OCI-LY3 (cell line): ENCODE data around the gene CLCA1.

Experiments used
- H2AFZ ChIP-seq: fragments of 200-600, 300-600 bp; shearing (Covaris generic); 2 replicates; pipeline ENCODE4 v1.6.0; 2014; ENCODE audit warnings: antibody characterized with exemption, low read depth, low read length
- H3K27ac ChIP-seq: fragments of 200-600, 300-600 bp; sonication (generic); 2 replicates; pipeline ENCODE4 v1.5.1; 2014; ENCODE audit warnings: mild to moderate bottlenecking, low read length, moderate library complexity, mixed read lengths
- H3K27me3 ChIP-seq: fragments of 200-600, 300-600 bp; sonication (generic); 2 replicates; pipeline ENCODE4 v1.6.1; 2014; ENCODE audit warnings: low read depth, low read length, mixed read lengths
- H3K36me3 ChIP-seq: fragments of 200-600, 300-600 bp; sonication (generic); replicated peaks from 2 replicates; pipeline ENCODE3; 2014; ENCODE audit warnings: low read depth, low read length, mixed read lengths
- H3K4me1 ChIP-seq: fragments of 300-600, 200-600 bp; sonication (generic); 2 replicates; pipeline ENCODE4 v1.6.1; 2014; ENCODE audit warnings: low read length, mixed read lengths
- H3K4me2 ChIP-seq: fragments of 200-600, 300-600 bp; sonication (generic); 2 replicates; pipeline ENCODE4 v1.6.1; 2014; ENCODE audit warnings: low read length, mixed read lengths
- H3K4me3 ChIP-seq: fragments of 300-600, 200-600 bp; sonication (generic); 2 replicates; pipeline ENCODE4 v1.5.1; 2014; ENCODE audit warnings: antibody characterized with exemption, mild to moderate bottlenecking, low read length, moderate library complexity
- H3K79me2 ChIP-seq: fragments of 300-600, 200-600 bp; shearing (Covaris generic); 2 replicates; pipeline ENCODE4 v1.6.1; 2014; ENCODE audit warnings: mild to moderate bottlenecking, low read length, mixed read lengths
- H3K9ac ChIP-seq: fragments of 300-600, 200-600 bp; shearing (Covaris generic); 2 replicates; pipeline ENCODE4 v1.6.0; 2014; ENCODE audit warnings: mild to moderate bottlenecking, low read length, moderate library complexity
- H3K9me3 ChIP-seq: fragments of 200-600, 300-600 bp; shearing (Covaris generic); 2 replicates; pipeline ENCODE4 v1.6.1; 2014; ENCODE audit warnings: low read length, mixed read lengths; ENCODE audit not compliant: insufficient read depth
- H4K20me1 ChIP-seq: fragments of 200-600, 300-600 bp; sonication (generic); 2 replicates; pipeline ENCODE4 v1.6.1; 2016; ENCODE audit warnings: low read length, mixed read lengths; ENCODE audit not compliant: insufficient read depth
- EZH2phosphoT487 ChIP-seq: fragments of 200-600 bp; shearing (Covaris generic); IDR thresholded peaks from 2 replicates; pipeline ENCODE4 v1.6.1; 2018; ENCODE audit warnings: antibody characterized with exemption, mixed run types, low read depth
- TF ChIP-seq, protein P1 (sequence below): fragments of 200-600, 300-600 bp; sonication (generic); IDR thresholded peaks from 2 replicates; pipeline ENCODE4 v1.5.1; 2014; ENCODE audit warnings: antibody characterized with exemption, low read length, low read depth

Gene CLCA1

DNA sequence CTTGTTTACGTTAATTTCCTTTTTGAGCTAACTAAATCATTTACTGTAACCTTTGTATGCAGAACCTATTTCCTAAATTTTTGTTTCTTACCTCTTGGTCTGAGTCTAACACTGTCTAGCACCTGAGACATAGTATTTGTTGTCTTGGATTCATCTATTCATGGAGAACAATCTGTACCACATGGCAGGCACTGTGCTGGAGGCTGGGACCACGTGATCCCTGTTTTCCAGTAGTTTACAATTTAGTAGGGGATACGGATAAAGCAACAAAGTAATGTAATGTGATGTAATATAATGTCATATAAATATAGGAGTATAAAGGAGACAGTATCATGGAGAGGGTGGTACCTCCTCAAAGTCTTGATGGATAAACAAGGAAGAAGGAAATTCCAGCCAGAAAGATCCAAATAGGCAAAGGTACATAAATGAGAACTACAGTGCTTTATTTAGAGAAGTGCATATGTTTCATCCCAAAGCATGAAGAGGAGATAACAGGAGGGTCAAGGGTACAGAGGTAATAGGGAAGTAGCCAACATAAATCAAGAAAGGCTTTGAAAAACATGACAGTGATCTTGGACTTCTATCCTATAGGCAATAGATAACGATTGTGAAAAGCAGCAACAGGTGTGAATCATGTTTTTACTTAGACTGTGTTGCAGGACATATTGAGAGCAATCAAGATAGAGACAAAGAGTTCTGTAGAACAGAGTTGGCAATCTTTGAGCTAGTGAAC is 52.2 kb downstream of the CLCA1 start:
- Histone ChIP-seq H3K9ac (no peak overlapping the region), H3K36me3 (no peaks in the 10 kb centered on the region), H3K79me2 (no peaks in the 10 kb centered on the region), H2AFZ (no peak overlapping the region), H4K20me1 (no peaks in the 10 kb centered on the region), H3K4me3 (no peak overlapping the region), H3K9me3 (no peaks in the 10 kb centered on the region), H3K27me3 (no peaks in the 10 kb centered on the region), H3K27ac (no peak overlapping the region), H3K4me1 (no peaks in the 10 kb centered on the region), H3K4me2 (no peak overlapping the region)
- TF ChIP-seq, protein P1, sequence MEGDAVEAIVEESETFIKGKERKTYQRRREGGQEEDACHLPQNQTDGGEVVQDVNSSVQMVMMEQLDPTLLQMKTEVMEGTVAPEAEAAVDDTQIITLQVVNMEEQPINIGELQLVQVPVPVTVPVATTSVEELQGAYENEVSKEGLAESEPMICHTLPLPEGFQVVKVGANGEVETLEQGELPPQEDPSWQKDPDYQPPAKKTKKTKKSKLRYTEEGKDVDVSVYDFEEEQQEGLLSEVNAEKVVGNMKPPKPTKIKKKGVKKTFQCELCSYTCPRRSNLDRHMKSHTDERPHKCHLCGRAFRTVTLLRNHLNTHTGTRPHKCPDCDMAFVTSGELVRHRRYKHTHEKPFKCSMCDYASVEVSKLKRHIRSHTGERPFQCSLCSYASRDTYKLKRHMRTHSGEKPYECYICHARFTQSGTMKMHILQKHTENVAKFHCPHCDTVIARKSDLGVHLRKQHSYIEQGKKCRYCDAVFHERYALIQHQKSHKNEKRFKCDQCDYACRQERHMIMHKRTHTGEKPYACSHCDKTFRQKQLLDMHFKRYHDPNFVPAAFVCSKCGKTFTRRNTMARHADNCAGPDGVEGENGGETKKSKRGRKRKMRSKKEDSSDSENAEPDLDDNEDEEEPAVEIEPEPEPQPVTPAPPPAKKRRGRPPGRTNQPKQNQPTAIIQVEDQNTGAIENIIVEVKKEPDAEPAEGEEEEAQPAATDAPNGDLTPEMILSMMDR: no peak
- TF ChIP-seq EZH2phosphoT487: no peak

DNA sequence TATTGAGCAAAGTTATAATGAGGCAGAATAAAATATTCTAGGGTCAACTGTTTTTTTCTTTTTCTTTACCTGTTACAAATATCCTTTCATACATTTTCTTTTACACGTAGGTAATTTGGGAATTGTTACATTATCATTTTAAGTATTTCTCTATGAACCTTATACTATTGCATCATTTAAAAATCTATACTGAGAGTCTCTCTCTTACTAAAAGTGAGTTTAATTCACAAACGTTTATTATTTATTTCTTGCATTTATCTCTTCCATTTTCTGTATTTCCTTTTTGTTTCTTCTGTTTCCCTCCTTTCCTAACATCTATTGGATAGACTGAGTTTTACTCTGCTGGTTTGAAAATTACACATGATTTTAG is 52.8 kb downstream of the CLCA1 start:
- Histone ChIP-seq H3K79me2 (no peaks in the 10 kb centered on the region), H3K4me3 (no peak overlapping the region), H3K4me2 (no peak overlapping the region), H3K27me3 (no peaks in the 10 kb centered on the region), H4K20me1 (no peaks in the 10 kb centered on the region), H3K9me3 (no peaks in the 10 kb centered on the region), H3K36me3 (no peaks in the 10 kb centered on the region), H3K27ac (no peak overlapping the region), H3K4me1 (no peaks in the 10 kb centered on the region), H3K9ac (no peak overlapping the region), H2AFZ (no peak overlapping the region)
- TF ChIP-seq EZH2phosphoT487: no peak
- TF ChIP-seq, protein P1: no peak

DNA sequence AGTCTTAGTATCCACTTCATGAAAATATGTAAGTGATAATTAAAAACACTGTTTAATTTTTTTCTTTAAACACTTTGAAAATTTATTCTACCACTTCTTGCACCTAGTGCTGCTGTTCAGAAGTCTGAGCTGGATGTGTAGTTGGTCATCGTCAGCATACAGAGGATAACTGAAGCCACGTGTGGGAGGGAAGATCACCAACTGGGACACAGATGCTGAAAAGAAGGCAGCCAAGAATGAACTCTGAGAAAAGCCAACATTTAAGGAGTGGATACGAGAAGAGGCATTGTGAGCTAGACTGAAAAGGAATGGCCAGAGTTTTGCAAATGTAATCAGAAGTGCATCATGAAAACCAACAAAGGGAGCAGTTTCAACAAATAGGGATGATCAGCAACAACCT is 53.5 kb downstream of the CLCA1 start:
- TF ChIP-seq, protein P1: no peak
- TF ChIP-seq EZH2phosphoT487: no peak
- Histone ChIP-seq H3K36me3 (no peaks in the 10 kb centered on the region), H3K4me3 (no peak overlapping the region), H3K9ac (no peak overlapping the region), H3K27ac (no peak overlapping the region), H3K27me3 (no peaks in the 10 kb centered on the region), H3K4me1 (no peaks in the 10 kb centered on the region), H3K9me3 (no peaks in the 10 kb centered on the region), H2AFZ (no peak overlapping the region), H3K79me2 (no peaks in the 10 kb centered on the region), H4K20me1 (no peaks in the 10 kb centered on the region), H3K4me2 (no peak overlapping the region)

DNA sequence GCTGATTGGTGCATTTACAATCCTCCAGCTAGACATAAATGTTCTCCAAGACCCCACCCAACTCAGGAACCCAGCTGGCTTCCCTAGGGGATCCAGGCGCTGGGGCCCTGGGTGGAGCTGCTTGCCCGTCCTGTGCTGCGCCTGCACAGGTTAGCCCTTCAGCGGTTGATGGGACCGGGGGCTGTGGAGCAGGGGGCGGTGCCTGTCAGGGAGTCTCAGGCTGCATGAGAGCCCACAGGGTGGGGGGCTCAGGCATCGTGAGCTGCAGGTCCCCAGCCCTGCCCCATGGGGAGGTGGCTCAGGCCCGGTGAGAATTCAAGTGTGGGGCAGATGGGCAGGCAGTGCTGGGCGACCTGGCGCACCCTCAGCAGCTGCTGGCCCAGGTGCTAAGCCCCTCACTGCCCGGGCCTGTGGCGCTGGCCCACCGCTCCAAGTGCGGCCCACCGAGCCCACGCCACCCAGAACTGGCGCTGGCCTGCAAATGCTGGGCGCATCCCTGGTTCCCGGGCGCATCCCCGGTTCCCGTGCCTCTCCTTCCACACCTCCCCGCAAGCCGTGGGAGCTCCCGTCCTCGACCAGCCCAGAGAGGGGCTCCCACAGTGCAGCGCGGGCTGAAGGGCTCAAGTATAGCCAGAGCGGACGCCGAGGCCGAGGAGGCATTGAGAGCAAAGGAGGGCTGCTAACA is 55.1 kb downstream of the CLCA1 start:
- H3K27ac ChIP-seq: no peak overlapping the region
- H3K27me3 ChIP-seq: no peaks in the 10 kb centered on the region
- H3K4me1 ChIP-seq: no peaks in the 10 kb centered on the region
- no peak overlapping the region for H3K4me2 ChIP-seq
- no peak for TF ChIP-seq EZH2phosphoT487
- TF ChIP-seq, protein P1: no peak
- no peak overlapping the region for H2AFZ ChIP-seq
- no peaks in the 10 kb centered on the region for H3K79me2 ChIP-seq
- no peaks in the 10 kb centered on the region for H4K20me1 ChIP-seq
- H3K9ac ChIP-seq: no peak overlapping the region
- H3K36me3 ChIP-seq: no peaks in the 10 kb centered on the region
- H3K9me3 ChIP-seq: no peaks in the 10 kb centered on the region
- H3K4me3 ChIP-seq: no peak overlapping the region
